Large intestine (tissue), 3 donors: ENCODE measurements around the gene SLC39A10. TPM values are rescaled to one million over a fixed set of nuclear protein-coding genes. Genes with fewer than 3 reads are reported as not detected.

Experiments used
- DNase-seq, 2 donors: peaks; one replicate each; pipeline versions ENCODE4 v3.0.0 to v3.0.0-alpha.2; 2013
- H3K27ac ChIP-seq: one replicate; pipeline ENCODE4 v1.5.1; 2013; ENCODE audit warnings: low read length
- H3K27me3 ChIP-seq: 2 replicates; pipeline ENCODE4 v1.6.1; 2013; ENCODE audit warnings: low read length; ENCODE audit not compliant: control insufficient read depth, insufficient read depth
- H3K36me3 ChIP-seq: 2 replicates; pipeline ENCODE4 v1.6.1; 2013; ENCODE audit warnings: low read length; ENCODE audit not compliant: control insufficient read depth, insufficient read depth
- H3K4me1 ChIP-seq: one replicate; pipeline ENCODE4 v1.6.1; 2013; ENCODE audit warnings: low read length; ENCODE audit not compliant: control insufficient read depth, insufficient read depth
- H3K4me3 ChIP-seq: one replicate; pipeline ENCODE4 v1.5.1; 2013; ENCODE audit warnings: low read length
- H3K9me3 ChIP-seq: one replicate; pipeline ENCODE4 v1.6.1; 2013; ENCODE audit warnings: mild to moderate bottlenecking, low read depth, low read length, moderate library complexity; ENCODE audit not compliant: control insufficient read depth
- WGBS: methylation state at CpG from one replicate; pipeline ENCODE4 v1.1.5; 2013; ENCODE audit warnings: low lambda C conversion rate; ENCODE audit not compliant: insufficient coverage; 5-methylcytosine and 5-hydroxymethylcytosine counted together
- polyA plus RNA-seq: library from polyadenylated mRNA; unstranded; fragments of 120-200 nt; gene quantifications from one replicate; pipeline ENCODE4 v1.2.1, GENCODE V29; 2013

The SLC39A10 gene
- polyA plus RNA-seq, 1 donor = 28.5 TPM

GRCh38 chr2:195626507-195626906 lies 30.5 kb upstream of the SLC39A10 start:
- H3K4me3 ChIP-seq = no peak overlapping the region
- WGBS = 100% methylated on average over 1 of the region's 2 CpGs
- DNase-seq = no peak
- H3K9me3 ChIP-seq = no peaks in the 10 kb centered on the region
- H3K27me3 ChIP-seq = no peaks in the 10 kb centered on the region
- H3K27ac ChIP-seq = no peak overlapping the region
- H3K4me1 ChIP-seq = no peaks in the 10 kb centered on the region
- H3K36me3 ChIP-seq = no peaks in the 10 kb centered on the region

- H3K4me1 ChIP-seq = no peaks in the 10 kb centered on the region
- 100% methylated on average over 1 of the region's 1 CpG for WGBS
- no peaks in the 10 kb centered on the region for H3K27me3 ChIP-seq
- DNase-seq = no peak
- no peaks in the 10 kb centered on the region for H3K36me3 ChIP-seq
- H3K9me3 ChIP-seq = no peaks in the 10 kb centered on the region
- H3K27ac ChIP-seq = no peak overlapping the region
- no peak overlapping the region for H3K4me3 ChIP-seq
These were observed 28.4 kb upstream of the SLC39A10 start for GRCh38 chr2:195628666-195629065.

- no peak for DNase-seq
- no CpG with 5 or more reads among the region's 10 CpGs for WGBS
- H3K9me3 ChIP-seq = no peaks in the 10 kb centered on the region
- H3K4me1 ChIP-seq = no peaks in the 10 kb centered on the region
- H3K4me3 ChIP-seq = no peak overlapping the region
- no peaks in the 10 kb centered on the region for H3K36me3 ChIP-seq
- no peak overlapping the region for H3K27ac ChIP-seq
- H3K27me3 ChIP-seq = no peaks in the 10 kb centered on the region
These were observed 24.0 kb upstream of the SLC39A10 start for GRCh38 chr2:195632856-195633572.

DNA sequence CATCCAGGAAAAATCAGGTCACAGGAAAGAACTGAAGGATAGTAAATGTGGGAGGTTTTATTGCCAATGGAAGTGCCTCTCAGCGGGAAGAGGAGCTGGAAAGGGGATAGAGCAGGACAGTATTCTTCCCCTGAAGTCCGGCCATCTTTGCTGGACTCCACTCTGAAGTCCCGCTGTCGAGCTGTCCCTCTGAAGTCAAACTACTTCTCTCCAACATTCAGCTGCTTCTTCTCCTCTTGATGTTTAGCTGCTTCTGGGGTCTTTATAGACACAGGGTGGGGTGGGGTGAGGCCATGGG lies 23.5 kb upstream of the SLC39A10 start:
- Histone ChIP-seq H3K27me3 (no peaks in the 10 kb centered on the region), H3K27ac (no peak overlapping the region), H3K36me3 (no peaks in the 10 kb centered on the region), H3K4me1 (no peaks in the 10 kb centered on the region), H3K9me3 (no peaks in the 10 kb centered on the region), H3K4me3 (no peak overlapping the region)
- no peak for DNase-seq
- WGBS = no CpG with 5 or more reads among the region's 4 CpGs

DNA sequence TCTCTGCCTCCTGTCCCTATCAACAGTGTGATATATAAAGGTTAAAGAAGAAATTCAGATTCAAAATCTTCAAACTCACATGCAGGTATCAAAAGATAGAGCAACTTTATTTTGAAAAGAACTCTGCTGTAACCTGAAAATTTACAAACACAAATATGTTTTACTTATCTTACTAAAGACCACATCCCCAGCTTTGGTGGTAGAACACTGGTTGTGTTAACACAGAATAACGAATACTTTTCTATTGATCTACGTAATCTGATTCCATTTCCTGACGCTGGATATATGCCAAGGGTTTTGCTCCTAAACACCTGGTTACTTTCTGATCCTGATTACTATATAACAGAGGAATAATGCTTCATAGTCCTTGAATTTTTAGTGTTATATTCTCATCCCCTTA lies 23.1 kb upstream of the SLC39A10 start:
- Histone ChIP-seq H3K27me3 (no peaks in the 10 kb centered on the region), H3K4me1 (no peaks in the 10 kb centered on the region), H3K4me3 (no peak overlapping the region), H3K27ac (no peak overlapping the region), H3K36me3 (no peaks in the 10 kb centered on the region), H3K9me3 (no peaks in the 10 kb centered on the region)
- no peak for DNase-seq
- WGBS = 86% methylated on average over 1 of the region's 3 CpGs

GRCh38 chr2:195636890-195637289 lies 20.1 kb upstream of the SLC39A10 start:
- H3K27me3 ChIP-seq = no peaks in the 10 kb centered on the region
- DNase-seq = peak in 1 of 2 donors; percentile 24

GRCh38 chr2:195638750-195639149 lies 18.3 kb upstream of the SLC39A10 start:
- no peaks in the 10 kb centered on the region for H3K36me3 ChIP-seq
- no peaks in the 10 kb centered on the region for H3K9me3 ChIP-seq
- DNase-seq = no peak
- H3K4me1 ChIP-seq = peaks cover 3% of the 10 kb centered on the region
- H3K27ac ChIP-seq = no peak overlapping the region
- H3K4me3 ChIP-seq = no peak overlapping the region
- no peaks in the 10 kb centered on the region for H3K27me3 ChIP-seq
- WGBS = 100% methylated on average over 1 of the region's 4 CpGs

More at GRCh38 chr2:195636890-195637289, 20.1 kb upstream of the SLC39A10 start:
- no peaks in the 10 kb centered on the region for H3K9me3 ChIP-seq
- H3K4me1 ChIP-seq = no peaks in the 10 kb centered on the region
- no peaks in the 10 kb centered on the region for H3K36me3 ChIP-seq
- no peak overlapping the region for H3K27ac ChIP-seq
- H3K4me3 ChIP-seq = no peak overlapping the region

DNA sequence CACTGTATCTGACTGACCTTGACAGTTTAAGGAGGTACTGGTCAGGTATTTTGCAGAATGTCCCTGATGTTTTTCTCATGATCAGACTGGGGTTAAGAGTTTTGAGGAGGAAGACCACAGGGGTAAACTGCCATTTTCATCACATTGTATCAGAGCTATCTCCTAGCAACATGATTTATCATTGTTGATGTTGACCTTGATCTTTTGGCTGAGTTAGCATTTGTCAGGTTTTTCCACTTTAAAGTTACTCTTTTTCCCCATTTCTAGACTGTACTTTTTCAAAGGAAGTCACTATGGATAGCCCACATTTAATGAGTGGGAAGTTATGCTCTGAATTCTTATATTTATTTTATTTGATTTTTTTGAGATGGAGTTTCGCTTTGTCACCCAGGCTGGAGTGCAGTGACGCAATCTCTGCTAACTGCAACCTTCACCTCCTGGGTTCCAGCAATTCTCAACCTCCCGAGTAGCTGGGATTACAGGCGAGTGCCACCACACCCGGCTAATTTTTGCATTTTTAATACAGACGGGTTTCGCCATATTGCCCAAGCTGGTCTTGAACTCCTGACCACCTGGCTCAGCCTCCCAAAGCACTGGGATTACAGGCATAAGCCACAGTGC lies 17.7 kb upstream of the SLC39A10 start:
- DNase-seq = no peak
- Histone ChIP-seq H3K36me3 (no peaks in the 10 kb centered on the region), H3K27me3 (no peaks in the 10 kb centered on the region), H3K27ac (no peak overlapping the region), H3K9me3 (no peaks in the 10 kb centered on the region), H3K4me1 (peaks cover 3% of the 10 kb centered on the region), H3K4me3 (no peak overlapping the region)
- WGBS = no CpG with 5 or more reads among the region's 7 CpGs

GRCh38 chr2:195639959-195640358 lies 17.1 kb upstream of the SLC39A10 start:
- WGBS = 86% methylated on average over 1 of the region's 1 CpG

DNA sequence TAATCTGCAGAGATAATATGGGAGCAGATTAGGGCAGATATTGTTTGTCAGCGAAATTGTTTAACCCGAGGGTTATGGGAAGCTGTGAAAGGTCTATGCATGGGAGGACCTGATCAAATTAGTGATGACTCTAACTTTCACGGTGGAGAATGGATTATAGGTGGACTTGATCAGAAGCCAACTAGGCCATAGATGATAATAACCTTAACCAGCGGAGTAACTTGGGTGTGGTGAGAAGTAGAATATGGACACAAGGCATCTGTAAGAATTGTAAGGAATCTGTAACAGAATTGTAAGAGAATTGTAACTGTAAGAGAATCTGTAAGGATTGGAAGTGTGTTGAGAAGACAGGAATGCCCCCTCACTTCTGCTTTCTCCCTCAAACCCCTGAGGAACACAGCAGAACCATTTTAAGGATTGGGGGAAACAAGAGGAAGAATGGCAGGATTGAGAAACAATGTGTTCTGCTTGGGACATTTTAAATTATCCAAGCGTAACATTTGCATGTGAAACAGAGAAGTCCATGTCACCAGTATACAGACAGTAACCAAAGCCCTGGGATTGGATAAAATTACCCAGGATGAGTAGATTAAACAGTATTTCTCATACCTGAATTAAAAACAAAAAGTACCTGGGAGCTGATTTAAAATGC lies 14.9 kb upstream of the SLC39A10 start:
- WGBS = 70% methylated on average over 3 of the region's 5 CpGs
- Histone ChIP-seq H3K36me3 (no peaks in the 10 kb centered on the region), H3K27me3 (no peaks in the 10 kb centered on the region), H3K4me3 (no peak overlapping the region), H3K27ac (no peak overlapping the region), H3K4me1 (peaks cover 3% of the 10 kb centered on the region), H3K9me3 (no peaks in the 10 kb centered on the region)
- no peak for DNase-seq

More at GRCh38 chr2:195639959-195640358, 17.1 kb upstream of the SLC39A10 start:
- Histone ChIP-seq H3K27ac (no peak overlapping the region), H3K27me3 (no peaks in the 10 kb centered on the region), H3K4me1 (peaks cover 3% of the 10 kb centered on the region), H3K9me3 (no peaks in the 10 kb centered on the region), H3K36me3 (no peaks in the 10 kb centered on the region), H3K4me3 (no peak overlapping the region)
- DNase-seq = no peak
